Inferior parietal cortex (tissue), 1 donor: ENCODE measurements around the gene UTY.

Experiments
- DNase-seq: peaks from one replicate; pipeline ENCODE4 v3.0.0-alpha.2; 2016; ENCODE audit errors: extremely low spot score

UTY gene

GRCh38 chrY:13479828-13480227 is at the start of gene UTY:
Gene UTY, minus strand, starts transcription at chrY:13480033. Its CDS starts 368 bp downstream, at chrY:13479665.
- peak; percentile 85 for DNase-seq

DNA sequence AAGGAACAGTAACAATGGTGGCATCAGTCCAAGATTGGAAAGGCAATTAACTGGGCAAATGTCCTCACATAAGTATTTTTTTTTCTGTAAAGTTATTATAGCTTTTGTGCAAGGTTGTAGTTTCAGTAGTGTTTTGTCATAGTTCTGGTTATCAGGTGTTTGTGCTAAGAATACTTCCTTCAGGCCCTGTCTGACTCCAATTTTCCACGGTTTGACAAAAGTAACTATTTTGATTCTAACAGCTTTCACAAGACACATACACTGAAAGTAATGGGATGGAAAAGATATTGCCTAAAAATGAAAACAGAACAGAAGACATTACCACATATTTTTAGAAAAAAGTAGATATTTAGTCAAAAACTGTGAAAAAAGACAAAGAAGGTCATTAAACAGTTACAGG is 40.6 kb upstream of the UTY start:
- DNase-seq = no peak

DNA sequence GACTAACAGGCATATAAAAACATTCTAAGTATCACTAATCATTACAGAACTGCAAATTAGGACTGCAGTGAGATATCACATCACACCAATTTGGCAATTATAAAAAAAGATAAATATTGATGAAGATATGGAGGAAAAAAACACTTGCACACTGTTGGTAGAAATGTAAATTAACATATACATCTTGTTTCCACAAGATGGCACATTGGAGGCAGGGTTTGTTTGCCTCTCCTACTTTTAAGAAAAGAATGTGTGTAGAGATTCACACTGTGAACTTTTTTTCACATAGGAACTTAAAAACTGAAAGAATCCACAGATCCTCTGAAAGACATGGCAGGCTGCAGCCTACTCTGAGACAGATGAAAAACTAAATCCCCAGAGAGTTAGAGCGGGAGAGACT is 21.4 kb upstream of the UTY start:
- DNase-seq = peak; percentile 5

GRCh38 chrY:13493737-13494136 is 13.9 kb upstream of the UTY start:
- DNase-seq = no peak

GRCh38 chrY:13492408-13492807 is 12.6 kb upstream of the UTY start:
- DNase-seq = no peak

DNA sequence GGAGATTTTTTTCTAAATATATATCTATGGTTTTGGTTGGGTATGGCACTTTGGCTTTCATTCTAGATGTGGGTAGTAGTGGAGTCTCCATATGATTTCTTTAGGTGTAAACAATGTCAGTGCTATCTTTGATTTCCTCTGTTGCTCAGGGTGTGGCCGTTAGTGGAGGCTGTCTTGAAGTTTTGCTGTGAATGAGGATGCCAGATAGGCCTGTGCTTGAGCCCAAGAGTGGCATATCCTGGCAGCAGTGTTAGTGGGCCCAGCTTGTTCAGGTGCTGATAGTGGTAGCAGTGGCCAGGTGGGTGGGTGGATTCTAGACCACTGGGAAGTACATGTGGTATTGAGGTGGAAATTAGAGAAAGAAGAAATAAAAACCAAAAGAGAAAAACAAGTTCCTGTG is 8.9 kb upstream of the UTY start:
- no peak for DNase-seq

DNA sequence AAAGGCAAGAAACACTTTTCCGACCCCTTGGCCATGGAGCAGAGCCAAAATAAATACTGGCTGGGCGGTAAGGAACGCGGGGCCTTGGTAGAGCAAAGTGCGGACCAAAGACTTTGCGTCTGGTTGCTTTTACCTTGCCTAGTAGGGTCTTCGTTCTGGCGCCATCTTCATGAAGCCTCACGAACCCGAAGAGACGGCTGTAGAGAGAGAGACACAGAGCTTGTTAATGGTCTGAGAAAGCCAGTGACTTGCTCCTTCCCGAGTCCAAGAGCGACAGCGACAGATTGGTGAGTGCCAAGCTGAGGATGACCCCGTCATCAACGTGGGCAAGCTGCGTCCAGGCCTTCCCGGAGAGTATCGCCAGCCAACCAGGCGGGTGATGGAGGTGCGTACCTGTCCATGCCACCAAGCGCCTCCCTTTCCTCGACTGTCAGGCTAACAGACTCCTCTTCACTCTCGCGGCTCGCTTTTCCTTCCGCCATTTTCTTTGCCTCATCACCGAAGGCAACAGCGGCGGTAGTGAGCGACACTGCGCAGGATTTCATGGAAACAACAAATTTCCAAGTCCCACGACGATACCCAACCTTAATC is 617 bp downstream of the UTY start:
- peak; percentile 50 for DNase-seq

DNA sequence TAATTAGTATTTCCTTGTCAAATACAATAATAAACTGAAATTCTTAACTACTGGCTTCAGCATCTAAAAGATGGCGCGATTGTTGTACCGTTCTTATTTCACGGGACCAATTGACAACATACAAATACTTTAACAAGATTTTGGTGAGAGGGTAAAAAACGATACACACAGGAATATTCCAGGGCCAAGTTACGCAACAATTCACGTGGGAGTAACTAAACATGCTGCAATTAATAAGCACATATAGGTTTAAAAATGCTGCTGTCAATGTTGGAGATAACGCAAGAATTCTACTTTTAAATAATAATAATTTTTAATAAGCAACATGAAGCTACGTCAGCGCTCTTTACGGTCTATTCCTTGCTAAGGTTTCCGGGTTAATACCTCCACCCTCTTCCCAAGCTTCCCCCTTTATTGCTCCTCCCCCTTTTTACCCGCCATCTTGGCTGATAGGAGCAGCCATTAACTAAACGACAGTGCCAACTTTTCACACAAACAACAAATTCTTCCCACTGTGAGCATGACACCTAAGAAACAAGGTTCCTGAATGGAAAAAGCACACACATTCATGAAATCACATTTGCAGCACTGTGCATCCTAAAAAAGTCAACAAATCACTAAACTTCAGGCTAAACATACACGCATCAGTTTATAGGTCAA is 1.6 kb downstream of the UTY start:
- DNase-seq = peak; percentile 61

DNA sequence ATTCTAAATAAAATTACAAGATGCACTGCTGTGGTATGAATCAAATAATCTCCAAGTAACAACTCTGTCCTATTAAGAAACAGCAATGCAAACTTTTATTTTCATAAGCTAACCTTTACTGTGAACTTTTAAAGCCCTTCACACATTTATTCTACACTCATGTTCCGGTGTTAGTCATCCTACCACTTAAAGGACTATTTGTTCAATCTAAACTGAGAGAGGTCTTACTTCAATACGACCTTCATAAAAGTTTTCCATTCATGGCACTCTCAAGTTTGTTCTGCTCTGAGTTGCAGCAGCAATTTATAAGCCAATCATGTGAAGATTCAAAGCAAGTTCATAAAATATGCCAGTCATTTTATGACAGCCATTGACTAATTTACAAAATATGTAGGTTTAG is 4.8 kb downstream of the UTY start:
- no peak for DNase-seq

- DNase-seq = no peak
Measured at GRCh38 chrY:13451572-13451971, 28.3 kb downstream of the UTY start.

- no peak for DNase-seq
Measured at GRCh38 chrY:13450596-13451130, 29.2 kb downstream of the UTY start.

DNA sequence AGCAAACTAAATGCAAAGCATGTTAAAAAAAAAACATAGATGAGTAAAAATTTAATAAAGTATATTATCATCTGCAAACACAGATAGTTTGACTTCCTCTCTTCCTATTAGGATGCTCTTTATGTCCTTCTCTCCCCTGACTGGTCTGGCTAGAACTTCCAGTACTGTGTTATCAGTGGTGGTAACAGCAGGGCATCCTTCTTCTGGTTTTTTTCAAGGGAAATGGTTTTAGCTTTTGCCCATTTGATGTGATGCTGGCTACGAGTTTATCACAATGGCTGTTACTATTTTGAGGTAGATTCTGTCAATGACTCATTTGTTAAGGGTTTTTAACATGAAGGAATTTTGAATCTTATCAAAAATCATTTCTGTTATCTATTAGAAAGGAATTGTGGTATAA is 34.3 kb downstream of the UTY start:
- no peak for DNase-seq

DNA sequence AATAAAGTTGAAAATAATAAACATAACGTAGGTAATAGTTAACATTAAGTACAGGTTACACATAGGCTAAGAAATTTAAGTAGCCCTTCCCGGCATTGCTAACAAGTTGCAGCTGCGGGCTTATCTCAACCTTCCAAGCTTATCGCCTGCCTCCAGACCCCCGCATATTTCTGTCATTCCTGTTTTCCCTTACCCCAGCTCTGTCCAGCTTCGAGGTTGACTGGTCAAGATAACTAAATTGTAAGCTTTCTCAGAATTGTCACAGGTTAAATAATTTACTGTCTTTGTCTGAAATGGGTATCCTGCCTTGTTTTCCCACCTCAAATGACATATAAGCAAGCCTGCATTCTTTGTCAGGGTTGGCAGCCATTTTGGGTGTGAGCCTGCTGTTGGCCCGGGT is 36.7 kb downstream of the UTY start:
- no peak for DNase-seq

GRCh38 chrY:13440811-13441210 is 39.0 kb downstream of the UTY start:
- DNase-seq = no peak

DNA sequence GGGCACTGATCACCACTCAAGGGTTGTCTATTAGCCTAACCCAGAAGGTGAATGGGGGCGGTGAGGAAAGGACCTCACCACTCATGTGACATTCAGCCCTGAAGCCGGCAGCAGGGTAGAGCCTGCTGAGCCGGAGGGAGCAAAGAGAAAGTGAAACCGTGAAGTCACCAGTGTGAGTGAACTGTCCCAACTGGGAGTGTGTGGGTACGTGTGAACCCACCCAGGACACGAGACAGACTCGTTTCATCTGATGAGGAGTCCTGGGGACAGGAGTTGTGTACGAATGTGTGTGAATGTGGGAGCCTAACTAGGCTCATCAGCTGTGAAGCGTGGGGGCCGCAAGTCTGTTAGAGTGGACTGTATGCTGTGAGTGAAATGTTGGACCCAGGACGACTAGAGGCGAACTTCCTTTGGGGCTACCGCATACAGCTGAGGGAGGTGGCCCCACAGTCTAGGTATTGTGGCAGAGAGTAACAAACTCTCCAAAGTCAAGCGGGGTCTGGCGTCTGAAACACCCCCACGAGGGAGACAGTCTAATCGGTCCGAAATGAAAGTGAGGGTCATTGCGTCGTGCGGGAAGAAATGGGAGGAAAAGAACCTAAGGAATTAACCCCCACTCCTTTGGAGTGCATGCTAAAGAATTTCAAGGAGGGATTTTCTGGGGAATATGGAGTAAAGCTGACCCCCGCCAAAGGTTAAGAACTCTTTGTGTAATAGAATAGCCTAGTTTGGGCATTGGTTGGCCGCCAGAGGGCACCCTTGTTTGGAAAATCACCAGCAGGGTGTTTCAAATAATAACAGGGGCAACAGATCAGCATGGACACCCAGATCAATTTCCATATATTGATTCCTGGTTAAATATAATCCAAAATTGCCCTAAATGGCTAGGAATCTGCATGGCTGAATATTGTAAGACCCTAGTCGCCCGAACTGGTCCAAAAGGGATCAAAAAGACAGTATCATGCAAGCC is 43.6 kb downstream of the UTY start:
- peak; percentile 4 for DNase-seq

GRCh38 chrY:13435206-13435967 is 44.4 kb downstream of the UTY start:
- no peak for DNase-seq

DNA sequence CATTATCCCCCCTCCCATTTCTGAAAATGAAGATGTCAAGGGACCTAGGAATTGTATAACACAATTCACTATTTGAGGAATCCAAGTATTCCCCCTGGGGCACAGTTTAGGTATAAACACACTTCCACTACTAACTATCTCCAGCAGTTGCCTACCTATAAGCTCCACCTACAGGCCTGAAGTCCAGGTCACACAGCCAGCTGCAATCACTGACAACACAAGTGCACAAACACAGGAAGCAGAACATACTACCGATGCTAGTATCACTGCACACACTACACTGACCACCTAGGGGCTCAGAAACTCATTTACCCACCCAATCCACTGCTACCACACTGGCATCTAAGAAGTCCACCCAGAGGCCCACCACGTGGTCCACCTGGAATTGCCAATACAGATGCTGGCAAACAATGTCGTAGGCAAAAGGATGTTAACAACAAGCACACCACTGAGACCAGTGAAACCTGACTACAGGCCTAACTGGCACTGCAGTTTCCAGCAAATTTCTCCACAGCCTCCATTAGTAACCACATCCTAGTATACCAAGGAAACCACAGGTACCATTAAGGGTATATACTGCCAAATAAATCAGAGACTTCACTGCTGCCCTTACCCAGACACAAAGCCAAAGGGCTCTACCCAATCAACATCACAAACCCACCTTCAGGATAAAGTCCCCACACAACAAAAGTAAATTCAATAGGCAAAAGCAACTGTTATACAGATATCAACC is 47.4 kb downstream of the UTY start:
- DNase-seq = no peak

DNA sequence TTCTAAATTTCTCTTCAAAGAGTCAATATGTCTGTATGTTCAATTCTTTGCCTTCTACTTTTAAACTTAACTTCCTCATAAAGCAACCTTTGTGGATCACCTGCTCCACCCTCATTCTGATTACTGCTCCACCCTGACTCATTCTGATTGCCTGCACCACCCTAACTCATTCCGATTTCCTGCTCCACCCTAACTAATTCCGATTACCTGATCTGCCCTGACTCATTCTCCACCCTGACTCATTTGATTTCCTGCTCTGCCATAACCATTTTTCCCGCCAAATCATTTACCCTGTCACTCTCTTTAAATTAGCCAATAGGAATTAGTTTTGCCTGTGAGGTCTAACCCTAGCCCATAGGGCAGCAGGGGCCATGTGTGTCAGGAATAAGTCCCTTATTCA is 50.3 kb downstream of the UTY start:
- no peak for DNase-seq

DNA sequence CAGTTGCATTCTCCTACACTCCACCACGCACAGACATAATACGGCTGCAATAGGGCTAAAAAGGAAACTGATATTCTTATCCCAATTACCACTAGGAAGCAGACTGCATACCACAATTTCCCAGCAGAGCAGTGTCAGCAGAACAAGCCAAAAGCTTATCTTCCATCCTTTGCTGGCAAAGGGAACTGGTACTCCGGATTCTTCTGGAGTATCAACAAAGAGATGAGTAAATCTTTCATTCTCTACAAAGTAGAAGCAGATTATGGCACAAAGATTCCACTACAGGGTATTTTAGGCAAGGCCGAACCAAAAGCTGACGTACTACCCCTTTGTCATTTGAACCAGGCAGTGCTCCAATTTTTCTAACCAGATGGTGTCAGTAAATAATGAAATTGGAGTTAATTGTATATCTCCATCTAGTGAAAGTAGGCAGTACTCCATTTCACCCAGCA is 56.5 kb downstream of the UTY start:
- DNase-seq = peak; percentile 37

DNA sequence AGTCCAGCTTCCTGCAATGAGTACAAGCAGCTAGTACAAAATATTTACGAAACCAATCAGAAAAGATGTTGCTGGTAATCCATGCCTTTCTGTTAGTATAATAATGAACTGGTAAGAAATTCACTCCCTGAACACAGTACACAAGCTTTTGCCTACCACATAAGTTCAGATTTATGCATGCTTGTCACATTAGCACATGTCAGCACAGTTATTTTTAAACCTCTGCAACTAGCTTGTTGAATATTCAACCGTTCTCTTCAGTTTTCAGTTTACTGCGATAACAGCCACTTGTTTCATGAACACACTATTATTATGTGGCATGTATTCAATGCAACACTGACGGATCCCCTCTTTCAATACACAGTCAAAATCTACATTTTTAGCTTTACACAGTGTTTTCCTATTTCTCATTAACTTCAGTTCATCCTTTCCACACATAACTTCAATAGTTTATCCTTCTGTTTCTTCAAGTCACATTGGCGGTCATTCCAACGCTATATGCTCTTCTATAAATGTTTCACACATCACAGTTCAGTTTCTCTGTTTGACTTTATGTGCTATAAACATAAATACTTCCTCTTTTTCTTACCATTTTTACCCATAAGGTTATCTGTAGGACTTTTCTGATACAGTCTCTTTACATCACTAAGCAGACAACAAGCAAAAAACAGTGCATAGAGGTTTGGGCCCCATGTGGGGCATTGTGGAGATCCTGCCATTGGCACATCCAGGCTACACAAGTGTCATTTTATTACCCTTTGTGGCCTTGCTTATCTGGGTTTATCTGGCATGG is 62.8 kb downstream of the UTY start:
- peak; percentile 3 for DNase-seq
